ENCODE results near the gene GJB5. TPM values are rescaled to one million over a fixed set of nuclear protein-coding genes. Genes with fewer than 3 reads are reported as not detected.
"Not testable (repeated sequence)": the region's sequence is repeated elsewhere in the genome, so short reads cannot be mapped to it uniquely, and the experiment has no call there.

GJB5 gene
- polyA plus RNA-seq, 1 donor (not counting 4 experiments of a cell fraction or from before 2014, with no cell fraction given): 169 TPM

GRCh38 chr1:34736692-34737091, 18.2 kb upstream of the GJB5 start:
- Histone ChIP-seq H3K4me3 (ENCODE audit: control insufficient read depth in 2 of 3, extremely low read depth in 1 of 3, insufficient read depth in 2 of 3, low read depth in 1 of 3, low read length in 3 of 3) (no peak overlapping the region), H3K9me1 (ENCODE audit: control insufficient read depth, extremely low read depth, insufficient read depth, low read length) (no peaks in the 10 kb centered on the region), H3K4me2 (ENCODE audit: control insufficient read depth, extremely low read depth, insufficient read depth, low read depth, low read length) (no peak overlapping the region), H3K36me3 (ENCODE audit: control insufficient read depth in 2 of 2, extremely low read depth in 1 of 2, insufficient read depth in 2 of 2, low read length in 2 of 2) (no peaks in the 10 kb centered on the region), H3K4me1 (ENCODE audit: control insufficient read depth, extremely low read depth, insufficient read depth, low read length) (no peaks in the 10 kb centered on the region), H3K9ac (ENCODE audit: control insufficient read depth, extremely low read depth, insufficient read depth, low read length) (no peak overlapping the region), H3K79me2 (ENCODE audit: control insufficient read depth, insufficient read depth, low read length) (no peaks in the 10 kb centered on the region), H3K27ac (ENCODE audit: control insufficient read depth, insufficient read depth, low read length) (no peak overlapping the region), H2AFZ (ENCODE audit: control insufficient read depth, low read length) (no peak overlapping the region), H3K9me3 (ENCODE audit: control insufficient read depth, low read depth, low read length) (no peaks in the 10 kb centered on the region), H4K20me1 (ENCODE audit: control insufficient read depth, extremely low read depth, insufficient read depth, low read length) (no peaks in the 10 kb centered on the region), H3K27me3 (ENCODE audit: control insufficient read depth, extremely low read depth, insufficient read depth, low read length) (no peaks in the 10 kb centered on the region)
- dilution Hi-C loops (cut with MboI; ENCODE audit: extremely low pct_ligation_motif_present, low sequenced_read_pairs): no loop called here
- no peak for DNase-seq (ENCODE audit: low read depth, low spot score)
- FAIRE-seq: no peak
- TF ChIP-seq, protein P1, sequence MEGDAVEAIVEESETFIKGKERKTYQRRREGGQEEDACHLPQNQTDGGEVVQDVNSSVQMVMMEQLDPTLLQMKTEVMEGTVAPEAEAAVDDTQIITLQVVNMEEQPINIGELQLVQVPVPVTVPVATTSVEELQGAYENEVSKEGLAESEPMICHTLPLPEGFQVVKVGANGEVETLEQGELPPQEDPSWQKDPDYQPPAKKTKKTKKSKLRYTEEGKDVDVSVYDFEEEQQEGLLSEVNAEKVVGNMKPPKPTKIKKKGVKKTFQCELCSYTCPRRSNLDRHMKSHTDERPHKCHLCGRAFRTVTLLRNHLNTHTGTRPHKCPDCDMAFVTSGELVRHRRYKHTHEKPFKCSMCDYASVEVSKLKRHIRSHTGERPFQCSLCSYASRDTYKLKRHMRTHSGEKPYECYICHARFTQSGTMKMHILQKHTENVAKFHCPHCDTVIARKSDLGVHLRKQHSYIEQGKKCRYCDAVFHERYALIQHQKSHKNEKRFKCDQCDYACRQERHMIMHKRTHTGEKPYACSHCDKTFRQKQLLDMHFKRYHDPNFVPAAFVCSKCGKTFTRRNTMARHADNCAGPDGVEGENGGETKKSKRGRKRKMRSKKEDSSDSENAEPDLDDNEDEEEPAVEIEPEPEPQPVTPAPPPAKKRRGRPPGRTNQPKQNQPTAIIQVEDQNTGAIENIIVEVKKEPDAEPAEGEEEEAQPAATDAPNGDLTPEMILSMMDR (optimal IDR thresholded peaks at IDR 0.05 in 1 of 3, IDR thresholded peaks at IDR 0.05 in 1 of 3, conservative IDR thresholded peaks at IDR 0.05 in 1 of 3; ENCODE audit: extremely low read depth in 1 of 3, insufficient read depth in 2 of 3, low read length in 3 of 3): no peak
- no peak for TF ChIP-seq EZH2 (IDR thresholded peaks at IDR 0.05; ENCODE audit: low read length)

- FAIRE-seq; H3K4me3 ChIP-seq (ENCODE audit: control insufficient read depth in 2 of 3, extremely low read depth in 1 of 3, insufficient read depth in 2 of 3, low read depth in 1 of 3, low read length in 3 of 3); H3K27me3 ChIP-seq (ENCODE audit: control insufficient read depth, extremely low read depth, insufficient read depth, low read length); H3K4me2 ChIP-seq (ENCODE audit: control insufficient read depth, extremely low read depth, insufficient read depth, low read depth, low read length); H3K79me2 ChIP-seq (ENCODE audit: control insufficient read depth, insufficient read depth, low read length); H3K9me3 ChIP-seq (ENCODE audit: control insufficient read depth, low read depth, low read length); H2AFZ ChIP-seq (ENCODE audit: control insufficient read depth, low read length); dilution Hi-C loops (cut with MboI; ENCODE audit: extremely low pct_ligation_motif_present, low sequenced_read_pairs); H4K20me1 ChIP-seq (ENCODE audit: control insufficient read depth, extremely low read depth, insufficient read depth, low read length); H3K4me1 ChIP-seq (ENCODE audit: control insufficient read depth, extremely low read depth, insufficient read depth, low read length); H3K36me3 ChIP-seq (ENCODE audit: control insufficient read depth in 2 of 2, extremely low read depth in 1 of 2, insufficient read depth in 2 of 2, low read length in 2 of 2); H3K9ac ChIP-seq (ENCODE audit: control insufficient read depth, extremely low read depth, insufficient read depth, low read length); DNase-seq (ENCODE audit: low read depth, low spot score); H3K9me1 ChIP-seq (ENCODE audit: control insufficient read depth, extremely low read depth, insufficient read depth, low read length); H3K27ac ChIP-seq (ENCODE audit: control insufficient read depth, insufficient read depth, low read length): not testable (repeated sequence)
Observed at GRCh38 chr1:34737236-34737635, 17.6 kb upstream of the GJB5 start.

DNA sequence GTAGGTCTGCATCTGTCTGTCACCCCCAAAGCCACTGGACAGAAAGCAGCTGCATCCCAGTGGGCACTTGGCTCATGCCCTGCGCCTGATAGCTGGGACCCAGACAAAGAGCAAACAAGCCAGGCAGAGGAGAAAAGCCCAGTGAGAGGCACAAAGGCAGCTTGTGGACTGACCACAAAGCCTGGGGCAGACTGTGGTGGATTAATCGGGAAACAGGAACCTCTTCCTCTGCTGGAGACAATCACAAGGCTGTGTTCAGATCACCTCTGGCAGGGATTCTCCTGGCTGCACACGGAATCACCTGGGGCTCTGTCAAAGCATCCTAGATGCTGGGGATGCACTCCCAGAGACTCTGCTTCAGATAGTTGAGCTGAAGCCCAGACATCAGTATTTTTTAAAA, 15.2 kb upstream of the GJB5 start:
- no peaks in the 10 kb centered on the region for H3K9me1 ChIP-seq (ENCODE audit: control insufficient read depth, extremely low read depth, insufficient read depth, low read length)
- DNase-seq (ENCODE audit: low read depth, low spot score) (no peak), FAIRE-seq (no peak)
- no peaks in the 10 kb centered on the region for H3K36me3 ChIP-seq (ENCODE audit: control insufficient read depth in 2 of 2, extremely low read depth in 1 of 2, insufficient read depth in 2 of 2, low read length in 2 of 2)
- no peak overlapping the region for H3K4me2 ChIP-seq (ENCODE audit: control insufficient read depth, extremely low read depth, insufficient read depth, low read depth, low read length)
- H3K9me3 ChIP-seq (ENCODE audit: control insufficient read depth, low read depth, low read length): no peaks in the 10 kb centered on the region
- H3K27ac ChIP-seq (ENCODE audit: control insufficient read depth, insufficient read depth, low read length): no peak overlapping the region
- H3K79me2 ChIP-seq (ENCODE audit: control insufficient read depth, insufficient read depth, low read length): no peaks in the 10 kb centered on the region
- H3K9ac ChIP-seq (ENCODE audit: control insufficient read depth, extremely low read depth, insufficient read depth, low read length): no peak overlapping the region
- no peaks in the 10 kb centered on the region for H3K4me1 ChIP-seq (ENCODE audit: control insufficient read depth, extremely low read depth, insufficient read depth, low read length)
- dilution Hi-C loops (cut with MboI; ENCODE audit: extremely low pct_ligation_motif_present, low sequenced_read_pairs): no loop called here
- H3K4me3 ChIP-seq (ENCODE audit: control insufficient read depth in 2 of 3, extremely low read depth in 1 of 3, insufficient read depth in 2 of 3, low read depth in 1 of 3, low read length in 3 of 3): no peak overlapping the region
- no peaks in the 10 kb centered on the region for H4K20me1 ChIP-seq (ENCODE audit: control insufficient read depth, extremely low read depth, insufficient read depth, low read length)
- TF ChIP-seq EZH2 (IDR thresholded peaks at IDR 0.05; ENCODE audit: low read length): no peak
- TF ChIP-seq, protein P1 (optimal IDR thresholded peaks at IDR 0.05 in 1 of 3, IDR thresholded peaks at IDR 0.05 in 1 of 3, conservative IDR thresholded peaks at IDR 0.05 in 1 of 3; ENCODE audit: extremely low read depth in 1 of 3, insufficient read depth in 2 of 3, low read length in 3 of 3): no peak
- no peak overlapping the region for H2AFZ ChIP-seq (ENCODE audit: control insufficient read depth, low read length)
- H3K27me3 ChIP-seq (ENCODE audit: control insufficient read depth, extremely low read depth, insufficient read depth, low read length): no peaks in the 10 kb centered on the region

All from keratinocyte (primary cell).